Rectal smooth muscle tissue (tissue), 1 donor: ENCODE data around the gene PGLYRP1.

Experiments used
- H3K27ac ChIP-seq: one replicate; pipeline ENCODE4 v1.7.0; 2013; ENCODE audit warnings: low read depth, low read length, inconsistent platforms
- H3K27me3 ChIP-seq: one replicate; pipeline ENCODE4 v1.7.0; 2013; ENCODE audit warnings: low read length; ENCODE audit not compliant: control insufficient read depth, insufficient read depth
- H3K36me3 ChIP-seq: one replicate; pipeline ENCODE4 v1.7.0; 2013; ENCODE audit warnings: low read length; ENCODE audit not compliant: control insufficient read depth, insufficient read depth
- H3K4me1 ChIP-seq: one replicate; pipeline ENCODE4 v1.7.0; 2013; ENCODE audit warnings: low read length; ENCODE audit not compliant: control insufficient read depth, insufficient read depth
- H3K4me3 ChIP-seq: one replicate; pipeline ENCODE4 v1.7.0; 2013; ENCODE audit warnings: low read length
- H3K9ac ChIP-seq: one replicate; pipeline ENCODE4 v1.7.0; 2013; ENCODE audit warnings: low read length

Gene PGLYRP1, protein sequence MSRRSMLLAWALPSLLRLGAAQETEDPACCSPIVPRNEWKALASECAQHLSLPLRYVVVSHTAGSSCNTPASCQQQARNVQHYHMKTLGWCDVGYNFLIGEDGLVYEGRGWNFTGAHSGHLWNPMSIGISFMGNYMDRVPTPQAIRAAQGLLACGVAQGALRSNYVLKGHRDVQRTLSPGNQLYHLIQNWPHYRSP

DNA sequence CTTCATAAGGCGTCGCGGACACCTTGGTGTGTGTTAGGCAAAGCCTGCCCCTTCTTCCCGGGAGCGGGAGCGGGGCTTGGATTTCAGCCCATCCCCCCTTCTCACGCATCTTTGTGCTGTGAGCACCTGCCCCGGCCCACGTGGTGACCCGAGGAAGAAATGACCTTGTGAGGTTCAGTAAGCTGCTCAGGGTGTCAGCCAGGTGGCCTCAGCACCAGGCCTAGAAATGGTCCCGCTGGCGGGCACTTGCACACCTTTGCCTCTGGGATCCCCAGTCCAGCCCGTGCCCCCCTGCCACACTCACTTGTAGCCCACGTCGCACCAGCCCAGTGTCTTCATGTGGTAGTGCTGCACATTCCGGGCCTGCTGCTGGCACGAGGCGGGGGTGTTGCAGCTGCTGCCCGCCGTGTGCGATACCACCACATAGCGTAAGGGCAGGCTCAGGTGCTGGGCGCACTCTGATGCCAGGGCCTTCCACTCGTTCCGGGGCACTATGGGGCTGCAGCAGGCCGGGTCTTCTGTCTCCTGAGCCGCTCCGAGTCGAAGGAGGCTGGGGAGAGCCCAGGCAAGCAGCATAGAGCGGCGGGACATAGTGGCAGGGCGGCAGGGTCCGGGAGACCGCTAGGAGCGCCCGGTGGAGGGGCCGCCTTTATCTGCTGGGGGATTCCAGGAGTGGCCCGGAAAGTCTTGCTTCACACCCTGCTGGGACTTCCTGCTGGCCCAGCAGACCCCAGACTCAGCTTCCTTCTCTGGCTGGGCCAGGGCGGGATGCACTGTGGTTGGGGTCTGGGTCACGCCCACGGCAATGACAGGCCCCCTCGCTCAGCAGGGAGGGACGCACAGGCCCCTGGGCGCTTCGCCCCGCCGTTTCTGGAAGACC lies at the start of gene PGLYRP1:
Gene PGLYRP1, minus strand, starts transcription at position 623 of the 880 bp plus-strand sequence. Its CDS starts 32 bp downstream, at position 591.
- Histone ChIP-seq H3K4me1 (no peaks in the 10 kb centered on the region), H3K36me3 (no peaks in the 10 kb centered on the region), H3K27ac (no peak within 1 kb of the TSS), H3K9ac (no peak within 1 kb of the TSS), H3K27me3 (peaks cover 19% of the 10 kb centered on the region), H3K4me3 (no peak within 1 kb of the TSS)

DNA sequence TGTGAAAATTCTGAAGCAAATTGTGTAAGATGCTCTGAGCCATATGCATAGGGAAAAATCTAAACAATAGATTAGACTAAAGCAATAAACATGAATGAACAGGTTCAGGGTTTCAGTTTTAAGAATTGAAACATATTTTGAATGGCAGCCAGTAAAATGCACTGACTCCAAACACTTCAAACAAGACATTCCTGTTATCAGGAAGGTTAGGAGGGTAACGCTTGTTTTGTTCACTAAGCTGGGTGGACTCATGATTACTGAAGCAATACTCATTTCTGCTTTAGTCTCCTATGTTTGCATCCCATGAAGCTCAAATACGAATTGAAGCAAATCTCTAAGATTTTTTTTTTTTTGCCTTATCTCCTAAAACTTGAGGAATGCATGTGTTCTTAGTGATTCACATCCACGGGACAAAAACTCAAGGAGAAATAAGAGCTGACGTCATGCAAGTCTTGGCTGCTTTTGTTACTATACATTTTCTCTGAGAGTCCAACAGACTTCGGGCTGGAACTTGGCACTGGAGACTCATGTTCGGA lies 47.0 kb upstream of the PGLYRP1 start:
- Histone ChIP-seq H3K4me3 (no peak overlapping the region), H3K27me3 (no peaks in the 10 kb centered on the region), H3K9ac (no peak overlapping the region), H3K27ac (no peak overlapping the region), H3K36me3 (no peaks in the 10 kb centered on the region), H3K4me1 (no peaks in the 10 kb centered on the region)

DNA sequence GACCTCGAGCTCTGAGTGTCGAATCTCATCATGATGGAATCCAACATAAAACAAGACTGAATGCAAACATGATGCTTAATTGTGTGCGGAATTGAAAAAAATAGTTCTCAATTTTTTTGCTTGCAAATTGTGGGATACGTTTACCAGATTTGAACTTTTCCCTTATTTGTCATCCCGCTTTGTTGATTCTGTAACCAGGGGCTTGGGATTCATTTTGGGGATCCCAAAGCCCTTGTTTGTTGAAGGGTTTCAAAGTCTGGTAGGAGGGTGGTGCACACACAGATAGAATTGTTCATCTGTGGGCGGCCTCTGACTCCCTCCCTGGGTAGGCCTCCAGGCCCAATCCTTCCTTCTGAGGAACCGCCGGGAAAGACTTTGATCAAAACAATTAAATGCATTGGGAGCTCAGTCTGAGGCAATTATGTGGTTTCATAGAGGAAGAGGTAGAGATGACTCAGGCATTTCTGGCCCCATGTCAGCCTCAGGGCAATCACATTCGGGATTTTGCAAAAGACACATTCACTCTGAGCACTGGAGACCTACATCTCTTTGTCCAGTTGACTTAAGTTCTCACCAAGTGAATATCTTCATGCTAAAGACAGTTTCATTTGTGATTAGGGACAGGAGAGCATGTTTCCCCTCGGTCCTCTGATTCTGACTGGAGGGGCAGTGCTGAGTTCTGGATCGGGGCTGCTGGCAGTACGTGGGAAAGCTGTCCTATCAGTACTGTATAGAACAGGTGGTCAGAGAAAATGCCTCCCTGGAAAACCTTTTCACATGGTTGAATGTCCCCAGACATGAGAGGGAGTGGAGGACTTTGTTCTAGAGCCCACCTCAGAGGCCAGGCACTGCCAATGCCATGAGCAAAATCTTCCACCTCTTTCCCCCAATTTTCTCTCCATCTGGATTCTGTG lies 45.7 kb upstream of the PGLYRP1 start:
- H3K27me3 ChIP-seq: no peaks in the 10 kb centered on the region
- no peak overlapping the region for H3K27ac ChIP-seq
- no peaks in the 10 kb centered on the region for H3K4me1 ChIP-seq
- no peak overlapping the region for H3K9ac ChIP-seq
- no peak overlapping the region for H3K4me3 ChIP-seq
- H3K36me3 ChIP-seq: no peaks in the 10 kb centered on the region

DNA sequence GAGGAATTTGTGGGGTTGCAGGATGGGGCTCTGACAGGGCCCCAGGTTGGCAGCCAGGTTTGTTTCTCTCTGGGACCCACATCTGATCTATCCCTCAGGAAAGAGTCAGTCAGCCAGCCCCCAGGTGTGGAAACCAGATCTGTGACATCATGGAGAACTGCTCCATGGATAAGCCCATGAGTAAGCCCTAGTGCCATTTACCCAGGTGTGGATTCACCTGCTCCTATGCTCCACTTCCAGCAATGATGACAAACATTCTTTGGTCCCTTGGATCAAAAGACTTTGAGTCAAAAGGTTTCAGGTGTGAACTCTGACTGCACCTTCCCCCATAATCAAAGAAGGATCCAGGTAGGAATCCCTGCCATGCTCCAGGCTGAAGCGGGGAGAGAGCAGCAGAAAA lies 44.8 kb upstream of the PGLYRP1 start:
- H3K4me1 ChIP-seq: no peaks in the 10 kb centered on the region
- H3K27me3 ChIP-seq: no peaks in the 10 kb centered on the region

DNA sequence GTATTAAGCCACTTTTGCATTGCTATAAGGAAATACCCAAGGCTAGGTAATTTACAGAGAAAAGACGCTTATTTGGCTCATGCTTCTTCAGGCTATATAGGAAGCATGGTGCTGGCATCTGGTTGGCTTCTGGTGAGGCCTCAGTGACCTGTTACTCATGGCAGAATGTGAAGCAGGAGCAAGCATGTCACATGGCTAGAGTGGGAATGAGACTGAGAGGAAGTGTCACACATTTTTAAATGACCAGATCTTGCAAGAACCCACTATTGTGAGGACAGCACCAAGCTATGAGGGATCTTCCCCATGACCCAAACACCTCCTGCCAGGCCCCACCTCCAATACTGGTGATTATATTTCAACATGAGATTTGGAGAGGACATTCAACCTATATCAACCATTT lies 43.6 kb upstream of the PGLYRP1 start:
- Histone ChIP-seq H3K27ac (no peak overlapping the region), H3K4me1 (no peaks in the 10 kb centered on the region), H3K9ac (no peak overlapping the region), H3K27me3 (no peaks in the 10 kb centered on the region), H3K36me3 (no peaks in the 10 kb centered on the region), H3K4me3 (no peak overlapping the region)

More for the DNA sequence above, 44.8 kb upstream of the PGLYRP1 start:
- no peak overlapping the region for H3K4me3 ChIP-seq
- no peak overlapping the region for H3K27ac ChIP-seq
- H3K9ac ChIP-seq: no peak overlapping the region
- H3K36me3 ChIP-seq: no peaks in the 10 kb centered on the region

DNA sequence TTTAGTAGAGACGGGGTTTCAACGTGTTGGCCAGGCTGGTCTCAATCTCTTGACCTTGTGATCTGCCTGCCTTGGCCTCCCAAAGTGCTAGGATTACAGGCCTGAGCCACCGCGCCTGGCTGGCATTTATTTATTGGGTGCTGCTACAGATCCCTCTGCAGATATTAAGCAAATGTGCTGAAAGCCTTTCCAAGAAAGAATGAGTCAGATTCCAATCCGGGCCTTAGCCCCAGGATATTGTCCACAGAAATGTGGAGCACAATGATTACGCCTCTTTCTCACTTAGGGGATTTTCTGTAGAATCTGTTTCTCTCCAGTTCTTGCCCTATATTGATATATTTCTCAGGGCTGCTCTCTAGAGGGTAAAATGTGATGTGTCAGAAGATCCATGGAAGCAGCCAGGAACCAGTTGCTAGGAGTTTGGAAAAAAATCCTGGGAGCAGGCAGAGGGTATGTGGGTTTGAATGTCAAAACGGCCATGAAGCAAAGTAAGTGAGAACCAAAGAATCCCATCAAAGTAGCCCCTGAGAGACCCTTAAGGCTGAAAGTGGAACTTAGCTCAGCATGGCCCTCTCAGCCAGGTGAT lies 42.7 kb upstream of the PGLYRP1 start:
- Histone ChIP-seq H3K4me1 (no peaks in the 10 kb centered on the region), H3K27me3 (no peaks in the 10 kb centered on the region), H3K36me3 (no peaks in the 10 kb centered on the region), H3K4me3 (no peak overlapping the region), H3K27ac (no peak overlapping the region), H3K9ac (no peak overlapping the region)

DNA sequence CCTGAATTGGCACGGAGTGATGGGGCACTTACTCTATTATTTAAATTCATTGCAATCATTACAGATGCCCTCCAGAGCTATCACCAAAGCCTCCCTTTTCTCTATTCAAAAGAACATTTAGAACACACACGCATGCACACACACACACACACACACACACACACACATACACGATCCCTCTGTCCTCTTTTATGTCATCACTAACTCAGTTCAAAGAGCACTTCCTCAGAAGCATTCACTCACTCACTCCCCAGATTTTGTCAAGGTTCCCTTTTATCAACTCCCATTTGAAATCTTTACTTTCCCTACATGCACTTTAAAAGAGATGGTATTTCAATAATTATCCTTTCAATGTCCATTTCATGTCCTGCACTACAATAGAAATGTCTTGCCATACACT lies 40.3 kb upstream of the PGLYRP1 start:
- no peaks in the 10 kb centered on the region for H3K4me1 ChIP-seq
- no peak overlapping the region for H3K4me3 ChIP-seq
- H3K27me3 ChIP-seq: no peaks in the 10 kb centered on the region
- H3K9ac ChIP-seq: no peak overlapping the region
- no peak overlapping the region for H3K27ac ChIP-seq
- H3K36me3 ChIP-seq: no peaks in the 10 kb centered on the region

DNA sequence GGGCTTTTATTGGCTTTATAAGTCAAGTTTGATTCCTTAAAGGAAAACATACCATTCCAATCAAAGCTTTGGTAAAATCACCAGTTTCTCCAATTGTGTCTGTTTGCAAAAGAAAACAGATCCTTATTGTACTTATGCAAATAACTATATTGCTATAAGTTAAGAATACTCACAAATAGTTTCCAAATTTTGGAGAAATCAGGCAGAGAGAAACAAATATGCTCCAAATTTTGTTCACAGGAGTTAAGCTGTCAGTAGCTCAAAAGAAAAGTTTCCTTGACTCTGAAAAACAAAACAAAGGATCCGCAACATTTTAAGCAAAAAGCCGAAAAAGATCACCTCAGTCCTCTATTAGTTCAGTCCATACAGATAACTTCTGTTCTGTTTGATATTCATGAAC lies 37.2 kb upstream of the PGLYRP1 start:
- no peak overlapping the region for H3K9ac ChIP-seq
- no peak overlapping the region for H3K4me3 ChIP-seq
- no peaks in the 10 kb centered on the region for H3K36me3 ChIP-seq
- H3K27ac ChIP-seq: no peak overlapping the region
- H3K27me3 ChIP-seq: no peaks in the 10 kb centered on the region
- H3K4me1 ChIP-seq: no peaks in the 10 kb centered on the region

DNA sequence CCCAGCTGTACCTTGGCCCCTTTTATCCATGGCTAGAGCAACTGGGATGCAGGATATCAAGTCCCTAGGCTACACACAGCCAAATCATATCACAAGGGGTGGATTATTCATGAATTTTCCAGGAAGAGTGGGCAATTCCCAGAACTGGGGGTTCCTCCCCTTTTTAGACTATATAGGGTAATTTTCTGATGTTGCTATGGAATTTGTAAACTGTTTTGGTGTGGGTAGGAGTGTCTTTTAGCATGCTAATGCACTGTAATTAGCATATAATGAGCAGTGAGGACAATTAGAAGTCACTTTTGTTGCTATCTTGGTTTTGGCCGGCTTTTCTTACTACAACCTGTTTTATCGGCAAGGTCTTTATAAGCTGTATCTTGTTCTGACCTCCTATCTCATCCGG lies 35.9 kb upstream of the PGLYRP1 start:
- H3K27ac ChIP-seq: no peak overlapping the region
- H3K27me3 ChIP-seq: no peaks in the 10 kb centered on the region
- H3K36me3 ChIP-seq: no peaks in the 10 kb centered on the region
- H3K4me1 ChIP-seq: no peaks in the 10 kb centered on the region
- H3K4me3 ChIP-seq: no peak overlapping the region
- H3K9ac ChIP-seq: no peak overlapping the region

DNA sequence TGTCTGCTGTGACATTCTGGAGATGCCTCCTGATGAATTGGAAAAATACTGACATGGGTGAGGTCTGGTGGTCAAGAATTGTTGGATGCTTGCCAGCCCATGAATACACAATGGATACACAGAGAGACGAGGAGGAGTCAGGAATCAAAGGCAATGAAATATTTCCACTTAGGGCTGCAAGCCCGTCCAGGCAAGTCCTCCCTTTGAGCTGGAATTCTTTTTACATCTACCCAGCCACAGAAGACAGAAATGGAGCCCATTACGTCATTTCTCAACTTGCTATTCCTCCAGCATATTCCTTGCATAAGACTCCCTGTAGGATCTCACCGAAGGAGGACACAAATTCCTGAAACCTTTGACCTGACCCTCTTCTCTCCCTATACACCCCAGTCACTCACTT lies 33.7 kb upstream of the PGLYRP1 start:
- Histone ChIP-seq H3K27me3 (no peaks in the 10 kb centered on the region), H3K36me3 (no peaks in the 10 kb centered on the region), H3K9ac (no peak overlapping the region), H3K4me3 (no peak overlapping the region), H3K4me1 (no peaks in the 10 kb centered on the region), H3K27ac (no peak overlapping the region)

DNA sequence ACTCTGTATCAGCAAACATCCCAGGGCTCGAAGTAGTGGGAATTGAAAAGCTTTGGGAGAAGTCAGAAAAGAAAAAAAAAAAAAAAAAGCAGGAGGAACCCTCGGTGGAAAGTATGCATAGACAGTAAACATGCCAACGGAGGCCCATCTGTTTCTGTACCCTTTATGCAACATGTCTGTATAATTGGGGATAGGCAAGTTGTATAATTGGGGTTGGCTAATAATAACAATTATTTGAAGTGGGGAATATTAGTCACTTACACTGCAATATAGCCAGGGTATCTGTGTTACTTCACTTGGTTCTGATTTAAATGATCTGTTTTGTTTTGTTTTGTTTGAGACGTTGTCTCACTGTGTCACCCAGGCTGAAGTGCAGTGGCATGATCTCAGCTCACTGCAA lies 30.0 kb upstream of the PGLYRP1 start:
- no peaks in the 10 kb centered on the region for H3K36me3 ChIP-seq
- H3K27me3 ChIP-seq: no peaks in the 10 kb centered on the region
- H3K4me1 ChIP-seq: no peaks in the 10 kb centered on the region
- H3K4me3 ChIP-seq: no peak overlapping the region
- no peak overlapping the region for H3K9ac ChIP-seq
- H3K27ac ChIP-seq: no peak overlapping the region

DNA sequence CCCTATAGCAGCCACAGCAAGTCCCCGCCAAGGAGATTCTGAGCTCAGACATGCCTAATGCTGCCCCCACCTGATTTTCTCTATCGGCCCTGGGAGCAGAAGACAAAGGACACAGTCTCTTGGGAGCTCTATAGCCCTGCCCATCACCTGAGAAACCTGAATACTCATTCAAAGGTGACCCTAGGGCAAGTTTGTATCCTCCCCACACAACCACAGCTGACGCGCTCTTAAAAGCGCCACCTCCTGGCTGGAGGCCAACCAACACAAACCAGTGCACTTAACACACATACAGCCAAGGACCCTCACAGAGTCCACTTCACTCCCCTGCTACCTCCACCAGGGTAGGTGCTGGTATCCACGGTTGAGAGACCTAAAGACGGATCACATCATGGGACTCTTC lies 26.7 kb upstream of the PGLYRP1 start:
- H3K27me3 ChIP-seq: no peaks in the 10 kb centered on the region
- no peaks in the 10 kb centered on the region for H3K36me3 ChIP-seq
- no peaks in the 10 kb centered on the region for H3K4me1 ChIP-seq
- H3K4me3 ChIP-seq: no peak overlapping the region
- no peak overlapping the region for H3K9ac ChIP-seq
- no peak overlapping the region for H3K27ac ChIP-seq
